H9 (cell line): Measurements from ENCODE around the gene ANTXRL. TPM values are rescaled to one million over a fixed set of nuclear protein-coding genes. Genes with fewer than 3 reads are reported as not detected.
"Not testable (repeated sequence)": the region's sequence is repeated elsewhere in the genome, so short reads cannot be mapped to it uniquely, and the experiment has no call there.

Experiments
- DNase-seq: peaks from one replicate; pipeline ENCODE4 v3.0.0-alpha.2; 2017
- H2AFZ ChIP-seq: one replicate; pipeline ENCODE4 v1.6.1; 2013; ENCODE audit warnings: mild to moderate bottlenecking, low read length, control low read depth, moderate library complexity
- H2AK5ac ChIP-seq: 2 replicates; pipeline ENCODE4 v1.6.1; 2013; ENCODE audit warnings: low read length, control low read depth, mixed read lengths; ENCODE audit not compliant: insufficient read length
- H2BK120ac ChIP-seq: one replicate; pipeline ENCODE4 v1.6.1; 2013; ENCODE audit warnings: low read depth, mild to moderate bottlenecking, low read length, control low read depth, inconsistent platforms; ENCODE audit not compliant: poor library complexity, severe bottlenecking
- H2BK12ac ChIP-seq: 2 replicates; pipeline ENCODE4 v1.6.1; 2013; ENCODE audit warnings: low read length, control low read depth, mixed read lengths, low read depth; ENCODE audit not compliant: insufficient read length
- H2BK15ac ChIP-seq: 2 replicates; pipeline ENCODE4 v1.6.1; 2013; ENCODE audit warnings: low read depth, low read length, control low read depth
- H2BK20ac ChIP-seq: one replicate; pipeline ENCODE4 v1.6.1; 2013; ENCODE audit warnings: low read depth, mild to moderate bottlenecking, low read length, control low read depth, inconsistent platforms; ENCODE audit not compliant: poor library complexity, severe bottlenecking
- H2BK5ac ChIP-seq: 2 replicates; pipeline ENCODE4 v1.6.1; 2013; ENCODE audit warnings: low read length, control low read depth, mixed read lengths; ENCODE audit not compliant: insufficient read length
- H3K14ac ChIP-seq: 2 replicates; pipeline ENCODE4 v1.6.1; 2013; ENCODE audit warnings: low read length, control low read depth; ENCODE audit not compliant: insufficient read depth
- H3K18ac ChIP-seq: 2 replicates; pipeline ENCODE4 v1.6.1; 2013; ENCODE audit warnings: low read depth, mild to moderate bottlenecking, mixed read lengths, low read length, control low read depth; ENCODE audit not compliant: insufficient read length
- H3K23ac ChIP-seq: 2 replicates; pipeline ENCODE4 v1.6.1; 2013; ENCODE audit warnings: low read length, control low read depth, mixed read lengths, low read depth; ENCODE audit not compliant: insufficient read length
- H3K23me2 ChIP-seq: 2 replicates; pipeline ENCODE4 v1.6.1; 2013; ENCODE audit warnings: low read depth, mild to moderate bottlenecking, mixed read lengths, low read length, control low read depth; ENCODE audit not compliant: insufficient read length, poor library complexity, severe bottlenecking
- H3K27ac ChIP-seq: 2 replicates; pipeline ENCODE4 v1.5.1; 2013; ENCODE audit warnings: low read length, control low read depth, mixed read lengths, low read depth; ENCODE audit not compliant: insufficient read length
- H3K27me3 ChIP-seq: 2 replicates; pipeline ENCODE4 v1.6.1; 2013; ENCODE audit warnings: low read length, control low read depth, inconsistent platforms; ENCODE audit not compliant: insufficient read depth
- H3K4ac ChIP-seq: 2 replicates; pipeline ENCODE4 v1.6.1; 2013; ENCODE audit warnings: low read depth, mild to moderate bottlenecking, control low read depth, inconsistent platforms, low read length, moderate library complexity
- H3K4me1 ChIP-seq: 2 replicates; pipeline ENCODE4 v1.6.1; 2013; ENCODE audit warnings: low read length, control low read depth, inconsistent platforms; ENCODE audit not compliant: insufficient read depth
- H3K4me2 ChIP-seq: 2 replicates; pipeline ENCODE4 v1.6.1; 2013; ENCODE audit warnings: low read length, control low read depth, mixed read lengths; ENCODE audit not compliant: insufficient read length, insufficient read depth
- H3K56ac ChIP-seq: 2 replicates; pipeline ENCODE4 v1.6.1; 2013; ENCODE audit warnings: low read depth, mild to moderate bottlenecking, mixed read lengths, low read length, control low read depth; ENCODE audit not compliant: insufficient read length
- H3K79me1 ChIP-seq: 2 replicates; pipeline ENCODE4 v1.6.1; 2013; ENCODE audit warnings: low read depth, mild to moderate bottlenecking, moderate library complexity, low read length, control low read depth, inconsistent platforms; ENCODE audit not compliant: insufficient read depth, poor library complexity, severe bottlenecking
- H3K79me2 ChIP-seq: 2 replicates; pipeline ENCODE4 v1.6.1; 2013; ENCODE audit warnings: low read length, control low read depth, inconsistent platforms; ENCODE audit not compliant: insufficient read depth
- H3K9ac ChIP-seq: 2 replicates; pipeline ENCODE4 v1.6.1; 2013; ENCODE audit warnings: low read length, control low read depth, mixed read lengths; ENCODE audit not compliant: insufficient read length; ENCODE audit errors: extremely low read depth
- H3K9me3 ChIP-seq: one replicate; pipeline ENCODE4 v1.6.1; 2013; ENCODE audit warnings: low read depth, low read length, inconsistent platforms; ENCODE audit not compliant: control insufficient read depth
- H3T11ph ChIP-seq: one replicate; pipeline ENCODE4 v1.6.1; 2013; ENCODE audit warnings: mild to moderate bottlenecking, low read length, control low read depth, inconsistent platforms
- H4K20me1 ChIP-seq: one replicate; pipeline ENCODE4 v1.6.1; 2013; ENCODE audit not compliant: control insufficient read depth, insufficient read length, insufficient read depth
- H4K5ac ChIP-seq: 2 replicates; pipeline ENCODE4 v1.6.1; 2013; ENCODE audit warnings: low read depth, mild to moderate bottlenecking, mixed read lengths, low read length, control low read depth; ENCODE audit not compliant: insufficient read length
- H4K8ac ChIP-seq: replicated peaks from 2 replicates; pipeline ENCODE4 v1.6.1; 2013; ENCODE audit warnings: low read length, control low read depth, mixed read lengths, low read depth; ENCODE audit not compliant: insufficient read length
- H4K91ac ChIP-seq: 2 replicates; pipeline ENCODE4 v1.6.1; 2013; ENCODE audit warnings: low read depth, mild to moderate bottlenecking, moderate library complexity, mixed read lengths, low read length, control low read depth; ENCODE audit not compliant: insufficient read length
- H3K27ac Mint-ChIP-seq, 3 experiments: 2 replicates in 2 of 3; 3 replicates in 1 of 3; pipeline ENCODE4 v1.8.0; 2020 to 2021; ENCODE audit warnings: mixed read lengths in 3 of 3, mild to moderate bottlenecking in 1 of 3, moderate library complexity in 1 of 3
- H3K27me3 Mint-ChIP-seq: 2 replicates; pipeline ENCODE4 v1.8.0; 2021; ENCODE audit warnings: low read depth, mild to moderate bottlenecking, moderate library complexity, mixed read lengths
- H3K36me3 Mint-ChIP-seq, 3 experiments: 2 replicates in 2 of 3; 3 replicates in 1 of 3; pipeline ENCODE4 v1.8.0; 2020 to 2021; ENCODE audit warnings: low read depth in 3 of 3, mixed read lengths in 3 of 3; ENCODE audit not compliant: insufficient read depth in 1 of 3
- H3K4me1 Mint-ChIP-seq, 2 experiments: 2 replicates each; pipeline ENCODE4 v1.8.0; 2020; ENCODE audit warnings: mixed read lengths in 2 of 2
- H3K4me3 Mint-ChIP-seq, 2 experiments: 2 replicates in 1 of 2; 3 replicates in 1 of 2; pipeline ENCODE4 v1.8.0; 2020 to 2021; ENCODE audit warnings: mild to moderate bottlenecking in 2 of 2, mixed read lengths in 2 of 2, moderate library complexity in 1 of 2
- H3K9me3 Mint-ChIP-seq, 2 experiments: 2 replicates in 1 of 2; 3 replicates in 1 of 2; pipeline ENCODE4 v1.8.0; 2020; ENCODE audit warnings: mild to moderate bottlenecking in 2 of 2, mixed read lengths in 2 of 2, moderate library complexity in 1 of 2
- CTCF ChIP-seq: fragments of 200-600 bp; sonication (generic); conservative IDR thresholded peaks from 3 replicates; pipeline ENCODE4 v1.8.0; 2021; ENCODE audit warnings: antibody characterized with exemption, mild to moderate bottlenecking
- WGBS: extraction: QIAGEN DNeasy Blood & Tissue Kit; methylation state at CpG from one replicate; pipeline ENCODE4 v1.1.7; 2013; ENCODE audit warnings: missing lambda C conversion rate, low lambda C conversion rate, mixed read lengths; ENCODE audit not compliant: insufficient read length; ENCODE audit errors: extremely low coverage; 5-methylcytosine and 5-hydroxymethylcytosine counted together
- total RNA-seq: library from RNA; stranded (reverse); gene quantifications from 2 replicates; pipeline ENCODE4 v1.2.1, GENCODE V29; 2021

The ANTXRL gene
- total RNA-seq, 1 experiment from 2014 or later, result not detected

- Histone ChIP-seq H2BK5ac (no peak overlapping the region), H2BK120ac (no peak overlapping the region), H2AK5ac (no peak overlapping the region), H4K91ac (no peak overlapping the region), H2BK12ac (no peak overlapping the region), H3T11ph (no peak overlapping the region), H3K14ac (no peak overlapping the region), H3K9ac (no peak overlapping the region), H3K27ac (no peak overlapping the region), H3K56ac (no peak overlapping the region), H2AFZ (no peak overlapping the region), H3K4me1 (peaks cover 2% of the 10 kb centered on the region; the same call in 1 of the 2 replicates), H3K23me2 (no peaks in the 10 kb centered on the region), H3K23ac (no peak overlapping the region), H3K79me1 (no peaks in the 10 kb centered on the region), H3K27me3 (no peaks in the 10 kb centered on the region), H3K9me3 (no peaks in the 10 kb centered on the region), H3K79me2 (no peaks in the 10 kb centered on the region), H3K18ac (no peak overlapping the region), H4K5ac (no peak overlapping the region), H4K8ac (no peak overlapping the region), H2BK15ac (no peak overlapping the region), H3K4ac (no peak overlapping the region), H4K20me1 (no peaks in the 10 kb centered on the region), H3K4me2 (no peak overlapping the region), H2BK20ac (no peak overlapping the region)
- WGBS, result no CpG with 5 or more reads among the region's 7 CpGs
- no peaks in the 10 kb centered on the region for H3K36me3 Mint-ChIP-seq
- H3K27me3 Mint-ChIP-seq, result no peaks in the 10 kb centered on the region
- no peak for DNase-seq
- H3K9me3 Mint-ChIP-seq, result no peaks in the 10 kb centered on the region
- H3K27ac Mint-ChIP-seq, result peak overlapping the region in 1 of 3 experiments; percentile 76; a peak in 1 of 7 replicates
- H3K4me1 Mint-ChIP-seq, result peaks cover 16 to 17% of the 10 kb centered on the region in 2 experiments
- no peak for TF ChIP-seq CTCF
- no peak overlapping the region for H3K4me3 Mint-ChIP-seq
Measured at GRCh38 chr10:46311501-46311951, 24.7 kb downstream of the ANTXRL start.

- H3K9me3 Mint-ChIP-seq, DNase-seq, H3K27me3 ChIP-seq, H3K4ac ChIP-seq, H3K79me2 ChIP-seq, H2BK120ac ChIP-seq, H3T11ph ChIP-seq, H3K23ac ChIP-seq, H2BK15ac ChIP-seq, H4K8ac ChIP-seq, H2BK20ac ChIP-seq, H3K9me3 ChIP-seq, H3K9ac ChIP-seq, H2BK5ac ChIP-seq, H4K5ac ChIP-seq, H3K23me2 ChIP-seq, H3K36me3 Mint-ChIP-seq, H3K56ac ChIP-seq, H3K27me3 Mint-ChIP-seq, H3K27ac ChIP-seq, H2AFZ ChIP-seq, H2BK12ac ChIP-seq, H3K18ac ChIP-seq, H4K20me1 ChIP-seq, H3K4me2 ChIP-seq, H4K91ac ChIP-seq, H3K4me1 ChIP-seq, H3K79me1 ChIP-seq, H3K14ac ChIP-seq, H3K4me3 Mint-ChIP-seq, H2AK5ac ChIP-seq: not testable (repeated sequence)
- WGBS, result no CpG with 5 or more reads among the region's 9 CpGs
- peaks cover 16 to 17% of the 10 kb centered on the region in 2 experiments for H3K4me1 Mint-ChIP-seq
- peak overlapping the region in 1 of 3 experiments; percentile 76; a peak in 1 of 7 replicates for H3K27ac Mint-ChIP-seq
Measured at GRCh38 chr10:46311961-46312431, 25.2 kb downstream of the ANTXRL start.
